ENCODE measurements around the gene BRMS1.

DNA sequence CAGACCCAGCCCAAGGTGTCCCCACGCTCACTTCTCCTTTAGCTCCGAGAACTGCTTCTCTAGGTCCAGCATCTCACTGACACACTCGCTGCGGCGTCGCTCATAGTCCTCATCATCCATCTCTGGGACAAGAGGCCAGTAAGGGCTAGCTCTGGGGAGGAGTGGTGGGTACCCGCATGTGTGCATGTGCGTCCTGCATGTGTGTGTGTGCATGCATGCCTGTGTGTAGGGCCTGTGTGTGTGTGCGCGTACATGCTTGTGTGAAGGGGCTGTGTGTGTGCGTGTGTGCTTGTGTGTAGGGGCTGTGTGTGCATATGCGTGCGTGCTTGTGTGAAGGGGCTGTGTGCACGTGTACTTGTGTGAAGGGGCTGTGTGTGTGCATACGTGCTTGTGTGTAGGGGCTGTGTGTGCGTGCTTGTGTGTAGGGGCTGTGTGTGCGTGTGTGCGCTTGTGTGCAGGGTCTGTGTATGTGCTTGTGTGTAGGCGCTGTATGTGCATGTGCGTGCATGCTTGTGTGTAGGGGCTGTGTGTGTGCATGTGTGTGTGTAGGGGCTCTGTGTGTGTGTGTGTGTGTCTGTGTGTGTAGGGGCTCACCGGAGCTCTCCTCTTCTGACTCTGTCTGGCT lies 3.3 kb downstream of the BRMS1 start:
- TF ChIP-seq, protein P1, sequence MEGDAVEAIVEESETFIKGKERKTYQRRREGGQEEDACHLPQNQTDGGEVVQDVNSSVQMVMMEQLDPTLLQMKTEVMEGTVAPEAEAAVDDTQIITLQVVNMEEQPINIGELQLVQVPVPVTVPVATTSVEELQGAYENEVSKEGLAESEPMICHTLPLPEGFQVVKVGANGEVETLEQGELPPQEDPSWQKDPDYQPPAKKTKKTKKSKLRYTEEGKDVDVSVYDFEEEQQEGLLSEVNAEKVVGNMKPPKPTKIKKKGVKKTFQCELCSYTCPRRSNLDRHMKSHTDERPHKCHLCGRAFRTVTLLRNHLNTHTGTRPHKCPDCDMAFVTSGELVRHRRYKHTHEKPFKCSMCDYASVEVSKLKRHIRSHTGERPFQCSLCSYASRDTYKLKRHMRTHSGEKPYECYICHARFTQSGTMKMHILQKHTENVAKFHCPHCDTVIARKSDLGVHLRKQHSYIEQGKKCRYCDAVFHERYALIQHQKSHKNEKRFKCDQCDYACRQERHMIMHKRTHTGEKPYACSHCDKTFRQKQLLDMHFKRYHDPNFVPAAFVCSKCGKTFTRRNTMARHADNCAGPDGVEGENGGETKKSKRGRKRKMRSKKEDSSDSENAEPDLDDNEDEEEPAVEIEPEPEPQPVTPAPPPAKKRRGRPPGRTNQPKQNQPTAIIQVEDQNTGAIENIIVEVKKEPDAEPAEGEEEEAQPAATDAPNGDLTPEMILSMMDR (IDR thresholded peaks at IDR 0.05) = no peak
- TF ChIP-seq ZFX (IDR thresholded peaks at IDR 0.05; ENCODE audit: borderline replicate concordance) = no peak
